K562 (cell line): Measurements from ENCODE around the gene DSP. TPM values are rescaled to one million over a fixed set of nuclear protein-coding genes. Genes with fewer than 3 reads are reported as not detected.

Experiments used
- BACH1 ChIP-seq: fragments of 200-800 bp; sonication (Bioruptor generic); IDR thresholded peaks from 2 replicates; pipeline ENCODE4 v1.6.1; 2016; ENCODE audit warnings: missing genetic modification characterization, missing compliant biosample characterization
- BRD4 ChIP-seq: fragments of 200-600 bp; sonication (generic); IDR thresholded peaks from 2 replicates; pipeline ENCODE4 v1.6.1; 2017; ENCODE audit warnings: inconsistent platforms
- JUN ChIP-seq, 2 experiments: sonication (generic) in 1 of 2; formaldehyde crosslinking in 1 of 2; IDR thresholded peaks; 2 replicates each; pipeline versions ENCODE4 v1.6.1 to v1.8.0; 2012 to 2022; ENCODE audit warnings: borderline replicate concordance in 2 of 2, mild to moderate bottlenecking in 2 of 2, improper control_type of control experiment in 1 of 2, low read depth in 1 of 2, low read length in 1 of 2, missing genetic modification reagents in 1 of 2
- NRF1 ChIP-seq, 2 experiments: fragments of 450-650 bp; IDR thresholded peaks in 1 of 2; conservative IDR thresholded peaks in 1 of 2; 2 replicates each; pipeline ENCODE4 v1.6.1; 2014; ENCODE audit warnings: mild to moderate bottlenecking in 2 of 2
- PCBP2 ChIP-seq: fragments of 200-400 bp; formaldehyde crosslinking; IDR thresholded peaks from 2 replicates; pipeline ENCODE4 v1.6.1; 2018; ENCODE audit warnings: low read length, low read depth, mild to moderate bottlenecking, moderate library complexity; ENCODE audit not compliant: poor library complexity, severe bottlenecking
- POLR2AphosphoS5 ChIP-seq: IDR thresholded peaks from 2 replicates; pipeline ENCODE4 v1.6.1; 2011; ENCODE audit warnings: mild to moderate bottlenecking, low read depth, low read length, moderate library complexity; ENCODE audit not compliant: control insufficient read depth, insufficient read depth
- RBM22 ChIP-seq: fragments of 200-400 bp; formaldehyde crosslinking; IDR thresholded peaks from 2 replicates; pipeline ENCODE4 v1.6.1; 2018; ENCODE audit warnings: low read length, low read depth; ENCODE audit not compliant: poor library complexity, severe bottlenecking
- TAF1 ChIP-seq: IDR thresholded peaks from 2 replicates; pipeline ENCODE4 v1.6.1; 2011; ENCODE audit warnings: mild to moderate bottlenecking, low read length, moderate library complexity; ENCODE audit not compliant: insufficient read depth, control insufficient read depth, severe bottlenecking; ENCODE audit errors: extremely low read depth
- ZEB2 ChIP-seq: fragments of 450-650 bp; IDR thresholded peaks from 2 replicates; pipeline ENCODE4 v1.6.1; 2016
- ZNF24 ChIP-seq: fragments of 450-650 bp; IDR thresholded peaks from 2 replicates; pipeline ENCODE4 v1.6.1; 2016
- polyA plus RNA-seq, 8 experiments: library from polyadenylated mRNA; depleted of rRNA in 4 of 8; stranded (reverse) in 5 of 8; unstranded in 3 of 8; fragments of >200 nt; fragmentation: Nextera tagmentation in 2 of 8; fragmentation: Illumina TruSeq in 1 of 8; extraction: Ambion mirVana in 2 of 8; extraction: Trizol in 1 of 8; gene quantifications; 2 replicates each; pipeline versions ENCODE4 v1.2.1 to v1.2.3, GENCODE V29; 2011 to 2014; ENCODE audit warnings: inconsistent platforms in 1 of 8, missing spikeins in 1 of 8
- total RNA-seq, 7 experiments: library from RNA; depleted of rRNA in 6 of 7; stranded (reverse); fragments of >200 nt in 6 of 7; fragmentation: Illumina TruSeq in 2 of 7; extraction: Trizol in 2 of 7; gene quantifications; 2 replicates each; pipeline versions ENCODE4 v1.2.1 to v1.2.3, GENCODE V29; 2011 to 2021; ENCODE audit warnings: low replicate concordance in 1 of 7
- TF ChIP-seq, protein P1 (sequence below): fragments of 450-650 bp; IDR thresholded peaks from 2 replicates; pipeline ENCODE4 v1.6.1; 2016; ENCODE audit warnings: borderline replicate concordance
- TF ChIP-seq, protein P2 (sequence below): sonication (generic); formaldehyde crosslinking; IDR thresholded peaks from 2 replicates; pipeline ENCODE4 v1.8.0; 2022; ENCODE audit warnings: mild to moderate bottlenecking, low read depth, missing genetic modification reagents
- TF ChIP-seq, protein P3 (sequence below): fragments of 200-800 bp; sonication (Bioruptor generic); IDR thresholded peaks from 2 replicates; pipeline ENCODE4 v1.6.1; 2017; ENCODE audit warnings: missing genetic modification characterization, missing compliant biosample characterization
- TF ChIP-seq, protein P4 (sequence below): sonication (generic); formaldehyde crosslinking; IDR thresholded peaks from 2 replicates; pipeline ENCODE4 v1.8.0; 2022; ENCODE audit warnings: mild to moderate bottlenecking, missing genetic modification reagents

DSP gene
- total and polyA plus RNA-seq, 9 of the 15 experiments (the other 6 are each of a cell fraction or from before 2014, with no cell fraction given) = under 0.01 to 0.24 (median 0.03) TPM; not detected in 2

DNA sequence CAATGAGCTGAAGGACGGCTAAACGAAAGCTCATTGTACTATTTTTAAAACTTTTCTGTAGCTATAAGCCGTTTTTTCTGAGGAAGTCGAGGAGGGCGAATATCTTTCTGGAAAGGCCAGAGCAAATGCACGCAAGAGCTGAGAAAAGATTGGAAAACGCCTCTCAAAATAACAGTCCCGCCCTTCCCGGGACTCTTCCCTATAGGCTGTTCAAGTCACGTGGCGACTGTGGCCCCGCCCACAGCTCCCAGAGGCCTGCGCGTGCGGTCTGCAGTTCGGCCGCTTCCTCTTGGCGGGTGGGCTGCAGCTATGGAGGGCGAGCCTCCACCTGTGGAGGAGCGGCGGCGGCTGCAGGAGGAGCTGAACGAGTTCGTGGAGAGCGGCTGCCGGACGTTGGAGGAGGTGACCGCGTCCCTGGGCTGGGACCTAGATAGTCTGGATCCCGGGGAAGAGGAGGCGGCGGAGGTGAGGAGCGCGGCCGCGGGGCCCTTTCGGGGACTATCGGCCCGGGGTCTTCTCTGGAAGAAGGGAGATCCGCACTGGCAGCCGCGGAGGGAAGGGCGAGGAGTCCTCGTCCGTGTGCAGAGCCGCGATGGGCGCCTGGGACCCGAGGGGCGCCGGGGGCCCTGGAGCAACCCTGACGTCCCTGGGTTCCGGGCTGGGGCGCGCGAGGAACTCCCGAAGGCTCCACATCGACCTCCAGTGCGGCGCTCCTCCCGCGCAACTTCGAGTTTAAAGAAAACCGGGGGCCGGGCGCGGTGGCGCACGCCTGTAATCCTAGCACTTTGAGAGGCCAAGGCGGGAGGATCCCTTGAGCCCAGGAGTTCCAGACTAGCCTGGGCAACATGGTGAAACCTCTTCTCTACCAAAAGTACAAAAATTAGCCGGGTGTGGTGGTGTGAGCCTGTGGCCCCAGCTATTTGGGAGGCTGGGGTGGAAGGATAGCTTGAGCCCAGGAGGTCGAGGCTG lies 48.8 kb downstream of the DSP start, which contains the start of gene SNRNP48 (continued):
- TF ChIP-seq, protein P1, sequence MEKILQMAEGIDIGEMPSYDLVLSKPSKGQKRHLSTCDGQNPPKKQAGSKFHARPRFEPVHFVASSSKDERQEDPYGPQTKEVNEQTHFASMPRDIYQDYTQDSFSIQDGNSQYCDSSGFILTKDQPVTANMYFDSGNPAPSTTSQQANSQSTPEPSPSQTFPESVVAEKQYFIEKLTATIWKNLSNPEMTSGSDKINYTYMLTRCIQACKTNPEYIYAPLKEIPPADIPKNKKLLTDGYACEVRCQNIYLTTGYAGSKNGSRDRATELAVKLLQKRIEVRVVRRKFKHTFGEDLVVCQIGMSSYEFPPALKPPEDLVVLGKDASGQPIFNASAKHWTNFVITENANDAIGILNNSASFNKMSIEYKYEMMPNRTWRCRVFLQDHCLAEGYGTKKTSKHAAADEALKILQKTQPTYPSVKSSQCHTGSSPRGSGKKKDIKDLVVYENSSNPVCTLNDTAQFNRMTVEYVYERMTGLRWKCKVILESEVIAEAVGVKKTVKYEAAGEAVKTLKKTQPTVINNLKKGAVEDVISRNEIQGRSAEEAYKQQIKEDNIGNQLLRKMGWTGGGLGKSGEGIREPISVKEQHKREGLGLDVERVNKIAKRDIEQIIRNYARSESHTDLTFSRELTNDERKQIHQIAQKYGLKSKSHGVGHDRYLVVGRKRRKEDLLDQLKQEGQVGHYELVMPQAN = no peak; the same call in 1 of the 2 replicates
- TF ChIP-seq, protein P2, sequence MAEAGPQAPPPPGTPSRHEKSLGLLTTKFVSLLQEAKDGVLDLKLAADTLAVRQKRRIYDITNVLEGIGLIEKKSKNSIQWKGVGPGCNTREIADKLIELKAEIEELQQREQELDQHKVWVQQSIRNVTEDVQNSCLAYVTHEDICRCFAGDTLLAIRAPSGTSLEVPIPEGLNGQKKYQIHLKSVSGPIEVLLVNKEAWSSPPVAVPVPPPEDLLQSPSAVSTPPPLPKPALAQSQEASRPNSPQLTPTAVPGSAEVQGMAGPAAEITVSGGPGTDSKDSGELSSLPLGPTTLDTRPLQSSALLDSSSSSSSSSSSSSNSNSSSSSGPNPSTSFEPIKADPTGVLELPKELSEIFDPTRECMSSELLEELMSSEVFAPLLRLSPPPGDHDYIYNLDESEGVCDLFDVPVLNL = no peak
- TF ChIP-seq, protein P3, sequence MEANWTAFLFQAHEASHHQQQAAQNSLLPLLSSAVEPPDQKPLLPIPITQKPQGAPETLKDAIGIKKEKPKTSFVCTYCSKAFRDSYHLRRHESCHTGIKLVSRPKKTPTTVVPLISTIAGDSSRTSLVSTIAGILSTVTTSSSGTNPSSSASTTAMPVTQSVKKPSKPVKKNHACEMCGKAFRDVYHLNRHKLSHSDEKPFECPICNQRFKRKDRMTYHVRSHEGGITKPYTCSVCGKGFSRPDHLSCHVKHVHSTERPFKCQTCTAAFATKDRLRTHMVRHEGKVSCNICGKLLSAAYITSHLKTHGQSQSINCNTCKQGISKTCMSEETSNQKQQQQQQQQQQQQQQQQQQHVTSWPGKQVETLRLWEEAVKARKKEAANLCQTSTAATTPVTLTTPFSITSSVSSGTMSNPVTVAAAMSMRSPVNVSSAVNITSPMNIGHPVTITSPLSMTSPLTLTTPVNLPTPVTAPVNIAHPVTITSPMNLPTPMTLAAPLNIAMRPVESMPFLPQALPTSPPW (CRISPR knock-in tag) = no peak
- TF ChIP-seq BACH1 (tag) = no peak
- peak; percentile 61; the same call in 1 of the 2 replicates for TF ChIP-seq JUN (IDR thresholded peaks at IDR 0.05; ENCODE audit: borderline replicate concordance, low read depth, low read length)
- TF ChIP-seq JUN (CRISPR knock-in tag; IDR thresholded peaks at IDR 0.05; ENCODE audit: borderline replicate concordance) = no peak
- no peak for TF ChIP-seq PCBP2
- no peak for TF ChIP-seq ZNF24
- TF ChIP-seq POLR2AphosphoS5 = peak; percentile 91
- TF ChIP-seq BRD4 = no peak
- no peak for TF ChIP-seq ZEB2
- TF ChIP-seq, protein P4, sequence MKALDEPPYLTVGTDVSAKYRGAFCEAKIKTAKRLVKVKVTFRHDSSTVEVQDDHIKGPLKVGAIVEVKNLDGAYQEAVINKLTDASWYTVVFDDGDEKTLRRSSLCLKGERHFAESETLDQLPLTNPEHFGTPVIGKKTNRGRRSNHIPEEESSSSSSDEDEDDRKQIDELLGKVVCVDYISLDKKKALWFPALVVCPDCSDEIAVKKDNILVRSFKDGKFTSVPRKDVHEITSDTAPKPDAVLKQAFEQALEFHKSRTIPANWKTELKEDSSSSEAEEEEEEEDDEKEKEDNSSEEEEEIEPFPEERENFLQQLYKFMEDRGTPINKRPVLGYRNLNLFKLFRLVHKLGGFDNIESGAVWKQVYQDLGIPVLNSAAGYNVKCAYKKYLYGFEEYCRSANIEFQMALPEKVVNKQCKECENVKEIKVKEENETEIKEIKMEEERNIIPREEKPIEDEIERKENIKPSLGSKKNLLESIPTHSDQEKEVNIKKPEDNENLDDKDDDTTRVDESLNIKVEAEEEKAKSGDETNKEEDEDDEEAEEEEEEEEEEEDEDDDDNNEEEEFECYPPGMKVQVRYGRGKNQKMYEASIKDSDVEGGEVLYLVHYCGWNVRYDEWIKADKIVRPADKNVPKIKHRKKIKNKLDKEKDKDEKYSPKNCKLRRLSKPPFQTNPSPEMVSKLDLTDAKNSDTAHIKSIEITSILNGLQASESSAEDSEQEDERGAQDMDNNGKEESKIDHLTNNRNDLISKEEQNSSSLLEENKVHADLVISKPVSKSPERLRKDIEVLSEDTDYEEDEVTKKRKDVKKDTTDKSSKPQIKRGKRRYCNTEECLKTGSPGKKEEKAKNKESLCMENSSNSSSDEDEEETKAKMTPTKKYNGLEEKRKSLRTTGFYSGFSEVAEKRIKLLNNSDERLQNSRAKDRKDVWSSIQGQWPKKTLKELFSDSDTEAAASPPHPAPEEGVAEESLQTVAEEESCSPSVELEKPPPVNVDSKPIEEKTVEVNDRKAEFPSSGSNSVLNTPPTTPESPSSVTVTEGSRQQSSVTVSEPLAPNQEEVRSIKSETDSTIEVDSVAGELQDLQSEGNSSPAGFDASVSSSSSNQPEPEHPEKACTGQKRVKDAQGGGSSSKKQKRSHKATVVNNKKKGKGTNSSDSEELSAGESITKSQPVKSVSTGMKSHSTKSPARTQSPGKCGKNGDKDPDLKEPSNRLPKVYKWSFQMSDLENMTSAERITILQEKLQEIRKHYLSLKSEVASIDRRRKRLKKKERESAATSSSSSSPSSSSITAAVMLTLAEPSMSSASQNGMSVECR = no peak
- peak; percentile 92 to 94 for TF ChIP-seq NRF1 (conservative IDR thresholded peaks at IDR 0.05 in 1 of 2, IDR thresholded peaks at IDR 0.05 in 1 of 2)
- no peak for TF ChIP-seq RBM22
- TF ChIP-seq TAF1 = peak; percentile 93
